ENCODE measurements around the gene EFEMP2.

The EFEMP2 gene

DNA sequence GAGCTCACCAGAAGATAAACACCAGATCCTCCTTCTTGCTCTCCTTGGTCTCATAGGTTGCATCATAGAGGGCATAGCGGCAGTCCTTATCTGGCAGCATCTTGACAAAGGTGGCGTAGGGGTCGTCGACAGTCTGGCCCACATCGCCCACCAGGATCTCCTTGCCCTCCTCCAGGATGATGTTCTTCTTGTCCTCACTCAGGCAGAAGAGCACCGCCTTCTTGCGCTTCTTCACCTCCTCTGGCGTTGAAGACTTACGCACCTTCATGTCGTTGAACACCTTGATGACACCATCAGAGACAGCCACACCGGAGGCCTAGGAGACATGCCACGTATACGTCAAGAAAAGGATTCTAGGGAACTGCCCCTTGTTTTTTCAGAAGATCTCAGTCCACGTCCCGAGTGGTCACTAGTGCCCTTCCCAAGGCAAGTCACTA is 16.7 kb downstream of the EFEMP2 start:
- peak overlapping the region; percentile 92 to 97 for H3K4me3 ChIP-seq (ENCODE audit: low read depth in 1 of 2, low read length in 2 of 2)
- H3K27me3 ChIP-seq (ENCODE audit: low read depth, low read length): no peaks in the 10 kb centered on the region
- H3K27ac ChIP-seq (ENCODE audit: low read length): peak overlapping the region; percentile 95
- peaks cover 0 to 2% of the 10 kb centered on the region in 2 donors for H3K9me3 ChIP-seq (ENCODE audit: control insufficient read depth in 1 of 2, low read length in 2 of 2)
- peaks cover 0 to 19% of the 10 kb centered on the region in 2 donors for H3K4me1 ChIP-seq (ENCODE audit: control insufficient read depth in 1 of 2, insufficient read depth in 2 of 2, low read length in 2 of 2)
- H3K36me3 ChIP-seq (ENCODE audit: control insufficient read depth in 1 of 2, insufficient read depth in 2 of 2, low read length in 2 of 2): peaks cover 31 to 62% of the 10 kb centered on the region in 2 donors

DNA sequence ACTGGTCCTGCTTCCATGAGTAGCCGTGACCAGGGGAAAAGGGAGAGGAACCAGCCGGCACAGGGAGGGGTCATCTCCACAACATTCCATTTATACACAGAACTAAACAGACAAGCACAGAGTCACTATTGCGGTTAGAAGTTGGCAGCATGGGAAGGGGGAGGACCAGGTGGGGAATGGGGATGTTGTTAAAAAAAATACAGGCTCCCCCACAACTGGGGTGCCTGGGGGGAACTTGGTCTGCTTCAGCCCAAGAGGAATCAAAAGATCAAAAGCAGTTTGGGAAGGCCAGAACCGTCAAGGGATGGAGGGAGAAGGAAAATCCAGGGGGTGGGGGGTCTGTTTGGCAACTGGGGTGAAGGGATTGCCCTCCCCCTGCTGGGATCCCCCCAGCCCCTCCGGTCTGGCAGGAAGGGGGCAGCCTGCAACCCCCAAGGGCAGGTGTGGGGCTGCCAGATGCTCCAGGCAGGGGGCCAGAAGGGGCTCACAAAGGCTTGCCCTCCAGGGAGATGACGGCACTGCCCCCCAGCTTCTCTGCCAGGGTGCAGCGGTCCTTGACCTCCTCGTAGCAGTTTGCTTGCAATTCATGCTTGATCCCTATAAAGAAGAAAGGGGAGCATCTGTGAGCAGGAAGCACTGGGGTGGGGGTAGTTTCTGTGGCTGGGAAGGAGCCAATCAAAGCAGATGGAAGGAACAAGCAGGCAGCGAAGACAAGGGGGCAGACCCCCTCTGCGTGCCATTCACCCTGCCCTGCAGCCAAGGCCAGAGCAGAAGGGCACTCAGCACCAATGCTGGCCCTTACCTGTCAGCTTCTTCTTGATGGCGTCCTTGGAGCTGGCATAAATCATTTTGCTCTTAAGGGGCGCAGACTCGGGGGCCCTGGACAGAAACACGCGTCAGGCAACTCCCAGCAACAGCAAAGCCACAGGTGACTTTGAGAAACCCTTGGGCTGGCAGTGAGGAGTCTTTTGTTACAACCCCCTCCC is 17.5 kb downstream of the EFEMP2 start:
- Histone ChIP-seq H3K27me3 (ENCODE audit: low read depth, low read length) (no peaks in the 10 kb centered on the region), H3K36me3 (ENCODE audit: control insufficient read depth in 1 of 2, insufficient read depth in 2 of 2, low read length in 2 of 2) (peaks cover 31 to 64% of the 10 kb centered on the region in 2 donors), H3K4me3 (ENCODE audit: low read depth in 1 of 2, low read length in 2 of 2) (peak overlapping the region in 1 of 2 donors; percentile 97), H3K27ac (ENCODE audit: low read length) (peak overlapping the region; percentile 95), H3K9me3 (ENCODE audit: control insufficient read depth in 1 of 2, low read length in 2 of 2) (peaks cover 0 to 2% of the 10 kb centered on the region in 2 donors), H3K4me1 (ENCODE audit: control insufficient read depth in 1 of 2, insufficient read depth in 2 of 2, low read length in 2 of 2) (peaks cover 0 to 19% of the 10 kb centered on the region in 2 donors)

DNA sequence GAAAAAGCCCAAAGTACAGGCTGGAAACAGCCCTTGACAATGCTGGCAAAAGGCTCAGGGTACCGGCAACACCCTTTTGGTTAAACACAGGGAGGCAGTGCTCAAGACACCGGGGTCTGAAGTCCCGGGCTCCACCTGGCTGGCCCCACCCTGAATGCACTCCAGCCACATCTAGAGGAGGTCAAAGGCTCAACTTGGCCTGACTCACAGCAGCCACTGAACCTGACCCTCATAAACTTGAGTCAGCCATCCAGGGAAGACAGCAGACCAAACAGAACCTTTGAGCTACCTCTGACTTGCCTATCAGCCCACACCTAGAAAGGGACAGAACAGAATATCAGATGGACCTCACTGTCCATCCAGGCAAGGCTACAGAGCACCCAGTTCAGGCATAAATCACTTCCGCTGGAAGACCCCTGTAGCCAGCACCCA is 18.4 kb downstream of the EFEMP2 start:
- H3K36me3 ChIP-seq (ENCODE audit: control insufficient read depth in 1 of 2, insufficient read depth in 2 of 2, low read length in 2 of 2): peaks cover 31 to 64% of the 10 kb centered on the region in 2 donors
- peak overlapping the region; percentile 69 for H3K27ac ChIP-seq (ENCODE audit: low read length)
- no peaks in the 10 kb centered on the region for H3K27me3 ChIP-seq (ENCODE audit: low read depth, low read length)
- peaks cover 0 to 19% of the 10 kb centered on the region in 2 donors for H3K4me1 ChIP-seq (ENCODE audit: control insufficient read depth in 1 of 2, insufficient read depth in 2 of 2, low read length in 2 of 2)
- H3K4me3 ChIP-seq (ENCODE audit: low read depth in 1 of 2, low read length in 2 of 2): no peak overlapping the region
- peaks cover 0 to 2% of the 10 kb centered on the region in 2 donors for H3K9me3 ChIP-seq (ENCODE audit: control insufficient read depth in 1 of 2, low read length in 2 of 2)

DNA sequence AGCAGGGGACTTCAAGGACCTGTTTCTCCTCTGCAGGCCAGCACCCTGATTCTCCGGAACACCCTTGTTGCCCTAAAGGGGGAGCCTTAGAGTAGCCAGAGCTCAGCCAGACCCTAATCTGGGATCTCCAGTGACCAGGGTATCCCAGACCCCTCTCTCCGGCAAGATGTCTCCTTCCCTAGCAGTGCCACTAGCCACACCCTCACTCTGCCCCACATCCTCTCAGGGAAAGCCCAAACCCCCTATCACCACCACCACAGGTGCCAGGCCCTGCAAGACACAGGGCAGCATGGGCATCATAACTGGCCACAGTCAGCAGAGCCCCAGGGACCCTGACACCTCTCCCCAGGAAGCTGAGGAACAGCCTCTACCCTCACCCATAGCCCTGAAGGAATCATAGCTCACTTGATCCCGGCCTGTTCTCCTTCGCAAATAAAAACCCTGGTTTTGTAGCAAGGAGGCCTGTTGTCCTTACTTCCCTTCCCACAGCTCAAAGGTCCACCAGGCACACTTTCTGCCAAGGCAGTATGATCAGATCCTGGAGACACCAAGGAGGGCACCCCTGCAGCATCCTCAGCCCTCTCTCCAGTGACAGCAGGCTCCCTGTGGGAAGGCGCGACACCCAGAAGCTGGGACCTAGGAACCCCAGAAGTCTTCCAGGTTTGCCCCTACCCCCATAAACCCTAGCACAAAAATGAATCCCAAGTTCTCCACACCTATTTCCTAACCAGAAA is 19.2 kb downstream of the EFEMP2 start:
- no peaks in the 10 kb centered on the region for H3K27me3 ChIP-seq (ENCODE audit: low read depth, low read length)
- H3K4me3 ChIP-seq (ENCODE audit: low read depth in 1 of 2, low read length in 2 of 2): no peak overlapping the region
- H3K9me3 ChIP-seq (ENCODE audit: control insufficient read depth in 1 of 2, low read length in 2 of 2): peaks cover 0 to 2% of the 10 kb centered on the region in 2 donors
- peaks cover 31 to 64% of the 10 kb centered on the region in 2 donors for H3K36me3 ChIP-seq (ENCODE audit: control insufficient read depth in 1 of 2, insufficient read depth in 2 of 2, low read length in 2 of 2)
- peaks cover 0 to 19% of the 10 kb centered on the region in 2 donors for H3K4me1 ChIP-seq (ENCODE audit: control insufficient read depth in 1 of 2, insufficient read depth in 2 of 2, low read length in 2 of 2)
- peak overlapping the region; percentile 69 for H3K27ac ChIP-seq (ENCODE audit: low read length)

GRCh38 chr11:65852508-65853245 is 19.9 kb downstream of the EFEMP2 start:
- H3K4me3 ChIP-seq (ENCODE audit: low read depth in 1 of 2, low read length in 2 of 2): no peak overlapping the region
- peaks cover 31 to 64% of the 10 kb centered on the region in 2 donors for H3K36me3 ChIP-seq (ENCODE audit: control insufficient read depth in 1 of 2, insufficient read depth in 2 of 2, low read length in 2 of 2)
- H3K9me3 ChIP-seq (ENCODE audit: control insufficient read depth in 1 of 2, low read length in 2 of 2): peaks cover 0 to 2% of the 10 kb centered on the region in 2 donors
- H3K4me1 ChIP-seq (ENCODE audit: control insufficient read depth in 1 of 2, insufficient read depth in 2 of 2, low read length in 2 of 2): peaks cover 0 to 19% of the 10 kb centered on the region in 2 donors
- no peaks in the 10 kb centered on the region for H3K27me3 ChIP-seq (ENCODE audit: low read depth, low read length)
- H3K27ac ChIP-seq (ENCODE audit: low read length): peak overlapping the region; percentile 69

- no peak overlapping the region for H3K27ac ChIP-seq (ENCODE audit: low read length)
- peaks cover 31 to 59% of the 10 kb centered on the region in 2 donors for H3K36me3 ChIP-seq (ENCODE audit: control insufficient read depth in 1 of 2, insufficient read depth in 2 of 2, low read length in 2 of 2)
- H3K4me3 ChIP-seq (ENCODE audit: low read depth in 1 of 2, low read length in 2 of 2): no peak overlapping the region
- H3K27me3 ChIP-seq (ENCODE audit: low read depth, low read length): no peaks in the 10 kb centered on the region
- H3K9me3 ChIP-seq (ENCODE audit: control insufficient read depth in 1 of 2, low read length in 2 of 2): peaks cover 0 to 2% of the 10 kb centered on the region in 2 donors
- H3K4me1 ChIP-seq (ENCODE audit: control insufficient read depth in 1 of 2, insufficient read depth in 2 of 2, low read length in 2 of 2): peaks cover 0 to 19% of the 10 kb centered on the region in 2 donors
These were observed 20.6 kb downstream of the EFEMP2 start for GRCh38 chr11:65851811-65852507.

DNA sequence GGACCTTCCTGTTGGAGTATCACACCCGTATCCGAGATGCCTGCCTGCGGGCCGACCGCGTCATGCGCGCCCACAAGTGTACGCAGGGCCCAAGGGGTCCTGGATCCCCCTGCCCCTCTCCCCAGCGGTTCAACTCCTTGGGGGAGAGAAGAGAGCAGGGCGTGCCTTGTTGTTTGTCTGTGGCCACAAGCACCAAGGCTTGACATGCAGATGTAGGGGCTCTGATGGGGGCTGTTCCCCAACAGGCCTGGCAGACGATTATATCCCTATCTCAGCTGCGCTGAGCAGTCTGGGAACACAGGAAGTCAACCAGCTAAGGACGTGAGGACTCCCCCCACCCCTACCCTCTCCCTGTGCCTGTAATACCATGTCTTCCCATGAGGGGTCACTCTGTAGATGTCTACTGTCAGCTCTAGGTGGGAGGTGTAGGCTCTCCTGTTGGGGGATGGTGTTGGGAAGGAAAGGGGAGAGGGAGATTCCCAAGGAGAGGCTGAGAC is 21.5 kb downstream of the EFEMP2 start:
- Histone ChIP-seq H3K4me1 (ENCODE audit: control insufficient read depth in 1 of 2, insufficient read depth in 2 of 2, low read length in 2 of 2) (peaks cover 0 to 12% of the 10 kb centered on the region in 2 donors), H3K27me3 (ENCODE audit: low read depth, low read length) (no peaks in the 10 kb centered on the region), H3K4me3 (ENCODE audit: low read depth in 1 of 2, low read length in 2 of 2) (no peak overlapping the region), H3K9me3 (ENCODE audit: control insufficient read depth in 1 of 2, low read length in 2 of 2) (peaks cover 0 to 2% of the 10 kb centered on the region in 2 donors), H3K27ac (ENCODE audit: low read length) (no peak overlapping the region), H3K36me3 (ENCODE audit: control insufficient read depth in 1 of 2, insufficient read depth in 2 of 2, low read length in 2 of 2) (peaks cover 31 to 58% of the 10 kb centered on the region in 2 donors)

DNA sequence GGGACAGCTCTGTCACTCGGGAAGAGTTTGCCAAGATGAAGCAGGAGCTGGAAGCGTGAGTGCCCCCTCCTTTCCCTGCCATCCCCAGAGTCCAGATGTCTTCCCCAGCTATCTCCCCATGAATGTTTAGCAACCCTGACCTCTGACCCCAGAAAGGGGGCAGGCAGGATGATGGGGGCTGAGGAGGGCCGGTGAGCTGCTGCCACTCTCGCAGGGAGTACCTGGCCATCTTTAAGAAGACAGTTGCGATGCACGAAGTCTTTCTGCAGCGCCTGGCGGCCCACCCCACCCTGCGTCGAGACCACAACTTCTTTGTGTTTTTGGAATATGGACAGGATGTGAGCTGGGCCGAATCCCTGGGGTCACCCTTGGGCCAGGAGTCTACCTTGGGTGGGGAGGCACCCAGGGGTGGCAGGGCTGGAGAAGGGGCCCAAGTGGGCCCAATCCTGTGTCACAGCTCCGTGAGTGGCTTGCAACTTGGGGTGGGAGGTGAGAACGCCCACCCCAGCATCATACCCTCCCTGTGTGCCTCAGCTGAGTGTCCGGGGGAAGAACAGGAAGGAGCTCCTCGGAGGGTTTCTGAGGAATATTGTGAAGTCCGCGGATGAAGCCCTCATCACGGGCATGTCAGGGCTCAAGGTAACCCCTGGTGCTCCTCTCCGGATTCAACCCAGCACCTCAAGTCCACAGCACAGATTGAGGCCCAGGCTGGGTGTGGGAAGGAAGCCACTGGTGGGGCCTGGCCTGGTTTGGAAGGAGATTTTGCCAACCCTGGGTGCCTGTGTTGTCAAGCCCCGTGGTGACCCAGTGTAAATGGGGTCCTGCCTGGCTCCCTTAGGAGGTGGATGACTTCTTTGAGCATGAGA is 22.1 kb downstream of the EFEMP2 start:
- no peak overlapping the region for H3K27ac ChIP-seq (ENCODE audit: low read length)
- no peak overlapping the region for H3K4me3 ChIP-seq (ENCODE audit: low read depth in 1 of 2, low read length in 2 of 2)
- H3K36me3 ChIP-seq (ENCODE audit: control insufficient read depth in 1 of 2, insufficient read depth in 2 of 2, low read length in 2 of 2): peaks cover 25 to 51% of the 10 kb centered on the region in 2 donors
- peaks cover 0 to 5% of the 10 kb centered on the region in 2 donors for H3K4me1 ChIP-seq (ENCODE audit: control insufficient read depth in 1 of 2, insufficient read depth in 2 of 2, low read length in 2 of 2)
- peaks cover 0 to 2% of the 10 kb centered on the region in 2 donors for H3K9me3 ChIP-seq (ENCODE audit: control insufficient read depth in 1 of 2, low read length in 2 of 2)
- no peaks in the 10 kb centered on the region for H3K27me3 ChIP-seq (ENCODE audit: low read depth, low read length)

- H3K27me3 ChIP-seq (ENCODE audit: low read depth, low read length): no peaks in the 10 kb centered on the region
- no peaks in the 10 kb centered on the region for H3K4me1 ChIP-seq (ENCODE audit: control insufficient read depth in 1 of 2, insufficient read depth in 2 of 2, low read length in 2 of 2)
- peaks cover 0 to 2% of the 10 kb centered on the region in 2 donors for H3K9me3 ChIP-seq (ENCODE audit: control insufficient read depth in 1 of 2, low read length in 2 of 2)
- peaks cover 19 to 44% of the 10 kb centered on the region in 2 donors for H3K36me3 ChIP-seq (ENCODE audit: control insufficient read depth in 1 of 2, insufficient read depth in 2 of 2, low read length in 2 of 2)
- H3K27ac ChIP-seq (ENCODE audit: low read length): no peak overlapping the region
- H3K4me3 ChIP-seq (ENCODE audit: low read depth in 1 of 2, low read length in 2 of 2): no peak overlapping the region
These were observed 22.8 kb downstream of the EFEMP2 start for GRCh38 chr11:65849771-65850216.
